Gastrocnemius medialis (tissue), 4 donors: ENCODE data around the gene TNS1. TPM values are rescaled to one million over a fixed set of nuclear protein-coding genes. Genes with fewer than 3 reads are reported as not detected.

Experiments used
- ATAC-seq, 2 donors: fragments of 150-250 bp; one replicate each; pipeline ENCODE4 v1.9.1; 2016
- DNase-seq, 2 donors: peaks; one replicate each; pipeline ENCODE4 v3.0.0-alpha.2; 2019
- H3K27ac ChIP-seq, 4 donors: fragments of 200-600 bp; sonication (generic); 1 replicate in 1 of 4; 2 replicates in 3 of 4; pipeline ENCODE4 v1.5.1; 2016 to 2018; ENCODE audit warnings: mild to moderate bottlenecking in 2 of 4, moderate library complexity in 1 of 4
- H3K27me3 ChIP-seq, 3 donors: fragments of 200-600 bp; sonication (generic) in 2 of 3; 1 replicate in 1 of 3; 2 replicates in 2 of 3; pipeline versions ENCODE4 v1.5.1 to v1.6.0; 2016 to 2019; ENCODE audit warnings: mild to moderate bottlenecking in 1 of 3, moderate library complexity in 1 of 3
- H3K36me3 ChIP-seq, 2 donors: fragments of 200-600 bp; sonication (generic) in 1 of 2; one replicate each; pipeline ENCODE4 v1.5.1; 2017 to 2018
- H3K4me1 ChIP-seq, 2 donors: fragments of 200-600 bp; sonication (generic) in 1 of 2; one replicate each; pipeline ENCODE4 v1.5.1; 2016 to 2017; ENCODE audit warnings: mild to moderate bottlenecking in 2 of 2
- H3K4me3 ChIP-seq, 4 donors: fragments of 200-600 bp; sonication (generic) in 3 of 4; 1 replicate in 1 of 4; 2 replicates in 3 of 4; pipeline ENCODE4 v1.5.1; 2016 to 2019; ENCODE audit warnings: mild to moderate bottlenecking in 2 of 4
- H3K9me3 ChIP-seq, 3 donors: fragments of 200-600 bp; sonication (generic) in 2 of 3; 1 replicate in 1 of 3; 2 replicates in 2 of 3; pipeline ENCODE4 v1.5.1; 2016 to 2019
- POLR2A ChIP-seq, 2 donors: fragments of 450-650 bp; IDR thresholded peaks; one replicate each; pipeline ENCODE4 v1.6.1; 2017; ENCODE audit warnings: antibody characterized with exemption in 2 of 2, mild to moderate bottlenecking in 2 of 2, moderate library complexity in 2 of 2
- in situ Hi-C, 4 donors: fragments of 200-750 bp; cut with MboI; loops; one replicate each; pipeline versions ENCODE4 v1.15.0 to v1.8.0; 2017; ENCODE audit warnings: low sequenced_read_pairs in 4 of 4
- intact Hi-C: fragments of 100-400 bp; cut with DNase I; formaldehyde crosslinking; loops from one replicate; pipeline ENCODE4 v1.15.1; 2023; ENCODE audit warnings: low total_unique reads
- total RNA-seq, 4 donors: library from RNA; depleted of rRNA; stranded (reverse); fragments of >200 nt; gene quantifications; one replicate each; pipeline versions ENCODE4 v1.1.0 to v1.2.3, GENCODE V29; 2016
- TF ChIP-seq, protein P1 (sequence below), 5 experiments: fragments of 450-650 bp in 3 of 5; fragments of 200-600 bp in 2 of 5; sonication (generic) in 2 of 5; IDR thresholded peaks in 4 of 5; conservative IDR thresholded peaks in 1 of 5; 1 replicate in 4 of 5; 2 replicates in 1 of 5; pipeline ENCODE4 v1.5.1; 2016 to 2019; ENCODE audit warnings: antibody characterized with exemption in 5 of 5, mild to moderate bottlenecking in 3 of 5, moderate library complexity in 3 of 5

TNS1 gene
- total RNA-seq, 4 donors from 2014 or later, result 407 to 670 (median 484) TPM

DNA sequence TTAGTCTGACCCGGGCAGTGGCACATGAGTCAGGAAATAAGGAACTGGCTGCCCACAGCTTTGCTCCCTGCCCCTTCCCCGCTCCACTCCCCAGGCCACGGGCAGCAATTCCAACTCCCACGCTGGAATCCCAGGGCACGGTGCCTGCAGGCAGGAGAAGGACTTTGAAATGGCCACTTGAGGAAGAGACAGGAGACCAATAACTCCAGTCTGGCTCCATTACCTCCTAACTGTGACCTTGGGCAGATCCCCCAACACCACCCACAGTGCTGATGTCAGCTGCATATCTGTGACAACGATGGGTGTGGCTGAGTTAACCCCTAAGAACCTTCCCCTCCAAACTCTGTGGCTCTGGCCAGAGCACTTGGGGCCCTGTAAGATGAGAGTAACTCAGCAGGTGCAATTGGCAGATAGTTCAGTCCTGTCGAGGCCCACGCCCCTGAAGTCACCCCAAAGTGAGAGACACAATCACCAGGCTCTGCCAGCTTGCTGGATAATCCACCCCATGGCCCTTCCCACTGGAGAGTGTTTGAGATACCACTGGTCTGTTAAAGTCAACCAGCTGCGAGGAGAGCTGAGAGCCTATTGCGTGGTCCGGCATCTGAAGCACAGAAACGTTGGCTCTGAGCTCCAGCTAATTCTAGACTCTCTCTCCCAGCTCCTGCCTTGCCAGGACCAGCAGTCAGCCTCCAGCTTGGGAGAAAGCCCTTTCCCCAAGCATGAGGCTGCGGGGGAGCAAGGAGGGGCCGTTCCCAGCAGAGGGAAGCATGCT is 175.2 kb downstream of the TNS1 start:
- Histone ChIP-seq H3K27me3 (no peaks in the 10 kb centered on the region), H3K4me3 (no peak overlapping the region), H3K36me3 (peaks cover 0 to 60% of the 10 kb centered on the region in 2 donors), H3K27ac (peak overlapping the region; percentile 99 to 100 (median 99)), H3K9me3 (no peaks in the 10 kb centered on the region), H3K4me1 (peaks cover 86 to 96% of the 10 kb centered on the region in 2 donors)
- DNase-seq (peak in 1 of 2 donors; percentile 83), ATAC-seq (peak; percentile 21 to 44)
- TF ChIP-seq, protein P1, sequence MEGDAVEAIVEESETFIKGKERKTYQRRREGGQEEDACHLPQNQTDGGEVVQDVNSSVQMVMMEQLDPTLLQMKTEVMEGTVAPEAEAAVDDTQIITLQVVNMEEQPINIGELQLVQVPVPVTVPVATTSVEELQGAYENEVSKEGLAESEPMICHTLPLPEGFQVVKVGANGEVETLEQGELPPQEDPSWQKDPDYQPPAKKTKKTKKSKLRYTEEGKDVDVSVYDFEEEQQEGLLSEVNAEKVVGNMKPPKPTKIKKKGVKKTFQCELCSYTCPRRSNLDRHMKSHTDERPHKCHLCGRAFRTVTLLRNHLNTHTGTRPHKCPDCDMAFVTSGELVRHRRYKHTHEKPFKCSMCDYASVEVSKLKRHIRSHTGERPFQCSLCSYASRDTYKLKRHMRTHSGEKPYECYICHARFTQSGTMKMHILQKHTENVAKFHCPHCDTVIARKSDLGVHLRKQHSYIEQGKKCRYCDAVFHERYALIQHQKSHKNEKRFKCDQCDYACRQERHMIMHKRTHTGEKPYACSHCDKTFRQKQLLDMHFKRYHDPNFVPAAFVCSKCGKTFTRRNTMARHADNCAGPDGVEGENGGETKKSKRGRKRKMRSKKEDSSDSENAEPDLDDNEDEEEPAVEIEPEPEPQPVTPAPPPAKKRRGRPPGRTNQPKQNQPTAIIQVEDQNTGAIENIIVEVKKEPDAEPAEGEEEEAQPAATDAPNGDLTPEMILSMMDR (IDR thresholded peaks at IDR 0.05 in 4 of 5, conservative IDR thresholded peaks at IDR 0.05 in 1 of 5), result no peak
- peak in 1 of 2 donors; percentile 19 for TF ChIP-seq POLR2A (IDR thresholded peaks at IDR 0.05)
- in situ Hi-C loops, result no loop called here
- intact Hi-C loops, result loop anchor here (5.0 kb wide), 1 partner anchor 35 kb away; no protein-coding TSS in a partner anchor

DNA sequence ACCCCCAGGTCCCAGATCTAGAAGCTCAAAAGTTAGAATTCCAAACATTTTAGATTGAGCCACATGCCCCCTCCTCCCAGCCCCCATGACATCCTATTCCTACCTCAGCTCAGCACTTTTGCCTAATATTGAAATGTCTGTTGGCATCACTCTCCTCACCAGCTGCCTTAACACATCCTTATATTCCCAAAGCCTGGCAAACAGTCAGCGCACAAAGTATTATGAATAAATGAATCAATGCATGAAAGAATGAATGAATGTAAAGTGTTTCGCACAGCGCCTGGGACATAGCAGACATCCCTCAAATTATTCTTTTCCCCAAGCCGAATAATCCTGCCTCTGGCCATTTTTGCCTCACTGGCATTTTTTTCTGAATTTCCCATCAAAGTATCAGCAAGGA is 175.8 kb downstream of the TNS1 start:
- in situ Hi-C loops (no loop called here), intact Hi-C loops (loop anchor here (5.0 kb wide), 1 partner anchor 35 kb away; no protein-coding TSS in a partner anchor)
- Histone ChIP-seq H3K4me1 (peaks cover 86 to 98% of the 10 kb centered on the region in 2 donors), H3K27ac (peak overlapping the region; percentile 99 to 100 (median 99)), H3K4me3 (no peak overlapping the region), H3K27me3 (no peaks in the 10 kb centered on the region), H3K36me3 (peaks cover 0 to 63% of the 10 kb centered on the region in 2 donors), H3K9me3 (no peaks in the 10 kb centered on the region)
- DNase-seq (no peak), ATAC-seq (peak in 1 of 2 donors; percentile 15)
- TF ChIP-seq, protein P1 (IDR thresholded peaks at IDR 0.05 in 4 of 5, conservative IDR thresholded peaks at IDR 0.05 in 1 of 5), result no peak
- no peak for TF ChIP-seq POLR2A (IDR thresholded peaks at IDR 0.05)

DNA sequence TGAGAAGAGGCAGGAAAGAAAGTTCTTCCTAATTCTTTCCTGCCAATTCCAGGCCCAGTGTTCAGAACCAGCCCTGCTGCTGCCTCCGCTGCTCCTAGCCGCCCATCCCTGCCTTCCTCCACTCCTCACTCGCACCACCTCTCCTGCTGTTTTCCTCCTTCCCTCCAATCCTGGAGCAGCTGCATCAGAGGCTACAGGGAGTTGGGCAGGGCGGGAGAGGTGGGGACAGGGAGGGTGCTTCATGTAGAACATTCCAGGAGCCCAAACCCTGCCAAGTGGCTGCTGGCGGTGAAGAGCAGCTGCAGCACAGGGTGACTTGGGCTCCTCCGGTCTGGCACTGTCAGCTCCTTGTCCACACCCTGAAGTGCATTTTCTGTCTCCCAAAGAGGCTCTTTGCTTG is 176.3 kb downstream of the TNS1 start:
- no peaks in the 10 kb centered on the region for H3K9me3 ChIP-seq
- in situ Hi-C loops (no loop called here), intact Hi-C loops (loop anchor here (5.0 kb wide), 1 partner anchor 36 kb away; no protein-coding TSS in a partner anchor)
- H3K36me3 ChIP-seq, result peaks cover 0 to 66% of the 10 kb centered on the region in 2 donors
- peak overlapping the region; percentile 99 to 100 (median 99) for H3K27ac ChIP-seq
- no peaks in the 10 kb centered on the region for H3K27me3 ChIP-seq
- DNase-seq (peak; percentile 91 to 96), ATAC-seq (peak; percentile 69 to 70)
- TF ChIP-seq, protein P1 (IDR thresholded peaks at IDR 0.05 in 4 of 5, conservative IDR thresholded peaks at IDR 0.05 in 1 of 5), result no peak
- peaks cover 86 to 96% of the 10 kb centered on the region in 2 donors for H3K4me1 ChIP-seq
- H3K4me3 ChIP-seq, result no peak overlapping the region

DNA sequence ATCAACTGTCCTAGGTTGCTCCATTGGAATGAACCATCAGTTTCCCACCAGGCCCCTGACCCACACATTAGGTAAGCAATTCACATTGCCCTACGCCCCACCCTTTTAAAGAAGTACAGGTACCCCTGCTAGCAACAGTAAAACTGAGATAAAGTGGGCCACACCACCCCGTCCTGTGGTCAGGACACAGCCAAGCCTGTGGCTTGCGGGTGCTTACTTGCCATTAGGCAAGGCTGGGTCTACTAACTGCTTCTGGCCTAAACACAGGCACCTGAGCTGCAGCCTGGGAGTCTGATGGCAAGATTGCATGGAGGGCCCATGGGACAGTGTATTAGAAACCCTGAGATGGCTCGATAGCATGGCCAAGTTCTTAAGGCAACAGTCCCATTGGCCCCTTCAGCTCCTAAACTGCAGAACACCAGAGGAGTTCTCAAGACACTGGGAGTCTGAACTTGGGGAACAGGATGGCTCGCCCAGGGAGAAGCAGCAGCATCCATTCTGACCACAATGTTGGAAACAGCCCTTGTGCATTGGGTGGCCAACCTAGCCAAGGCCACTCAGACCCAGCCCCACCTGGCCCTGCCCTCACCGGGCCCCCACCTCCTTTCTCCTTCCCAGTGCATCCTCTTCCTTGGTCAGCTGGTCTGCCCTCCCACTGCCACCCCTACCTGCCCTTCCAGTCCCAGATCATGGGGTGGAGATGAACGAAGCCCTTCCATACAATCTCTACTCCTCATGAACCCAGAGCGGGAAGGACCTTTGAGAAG is 177.1 kb downstream of the TNS1 start:
- TF ChIP-seq POLR2A (IDR thresholded peaks at IDR 0.05), result no peak
- TF ChIP-seq, protein P1 (IDR thresholded peaks at IDR 0.05 in 4 of 5, conservative IDR thresholded peaks at IDR 0.05 in 1 of 5), result no peak
- in situ Hi-C loops, result no loop called here
- Histone ChIP-seq H3K27me3 (no peaks in the 10 kb centered on the region), H3K4me1 (peaks cover 83 to 96% of the 10 kb centered on the region in 2 donors), H3K9me3 (no peaks in the 10 kb centered on the region), H3K4me3 (no peak overlapping the region), H3K27ac (peak overlapping the region; percentile 99 to 100 (median 99)), H3K36me3 (peaks cover 0 to 66% of the 10 kb centered on the region in 2 donors)
- ATAC-seq (no peak), DNase-seq (no peak)
- intact Hi-C loops, result loop anchor here (5.0 kb wide), 1 partner anchor 37 kb away; no protein-coding TSS in a partner anchor
